GM23338 (cell line): ENCODE measurements around the gene DIPK1A. TPM values are rescaled to one million over a fixed set of nuclear protein-coding genes. Genes with fewer than 3 reads are reported as not detected.

Experiments
- ATAC-seq: fragments of 200-7000 bp; cut with Tn5 transposase; 3 replicates; pipeline ENCODE4 v1.9.1; 2020
- DNase-seq: peaks from one replicate; pipeline ENCODE4 v3.0.0-alpha.2; 2015; ENCODE audit warnings: low spot score
- H2AFZ ChIP-seq: fragments of 200-600 bp; sonication (generic); 2 replicates; pipeline ENCODE4 v1.8.0; 2016; ENCODE audit warnings: antibody characterized with exemption, mild to moderate bottlenecking, moderate library complexity
- H3F3A ChIP-seq: fragments of 200-600 bp; sonication (generic); replicated peaks from 2 replicates; pipeline ENCODE4 v1.8.0; 2017; ENCODE audit warnings: antibody characterized with exemption, mixed run types, low read depth
- H3K27ac ChIP-seq: fragments of 200-600 bp; sonication (generic); 2 replicates; pipeline ENCODE4 v1.6.1; 2016; ENCODE audit warnings: low read depth
- H3K27me3 ChIP-seq: fragments of 200-600 bp; sonication (generic); 2 replicates; pipeline ENCODE4 v1.8.0; 2016; ENCODE audit warnings: mild to moderate bottlenecking, mixed run types, moderate library complexity; ENCODE audit not compliant: insufficient read depth
- H3K36me3 ChIP-seq: fragments of 200-600 bp; sonication (generic); 2 replicates; pipeline ENCODE4 v1.8.0; 2016; ENCODE audit warnings: mild to moderate bottlenecking; ENCODE audit not compliant: insufficient read depth
- H3K4me1 ChIP-seq: fragments of 200-600 bp; sonication (generic); 2 replicates; pipeline ENCODE4 v1.8.0; 2016; ENCODE audit warnings: mild to moderate bottlenecking, moderate library complexity; ENCODE audit not compliant: insufficient read depth
- H3K4me2 ChIP-seq: fragments of 200-600 bp; sonication (generic); 2 replicates; pipeline ENCODE4 v1.7.1; 2017; ENCODE audit warnings: mixed run types
- H3K4me3 ChIP-seq: fragments of 200-600 bp; sonication (generic); 2 replicates; pipeline ENCODE4 v1.6.1; 2016; ENCODE audit warnings: mixed run types
- H3K79me2 ChIP-seq: fragments of 200-600 bp; sonication (generic); replicated peaks from 2 replicates; pipeline ENCODE4 v1.8.0; 2017; ENCODE audit warnings: mild to moderate bottlenecking; ENCODE audit not compliant: insufficient read depth
- H3K9me2 ChIP-seq: fragments of 200-600 bp; sonication (generic); 2 replicates; pipeline ENCODE4 v1.8.0; 2017; ENCODE audit not compliant: insufficient read depth
- H4K20me1 ChIP-seq: fragments of 200-600 bp; sonication (generic); replicated peaks from 2 replicates; pipeline ENCODE4 v1.8.0; 2017; ENCODE audit warnings: mild to moderate bottlenecking; ENCODE audit not compliant: insufficient read depth
- H3K27ac Mint-ChIP-seq: 2 replicates; pipeline ENCODE4 v1.8.0; 2020; ENCODE audit warnings: inconsistent platforms, mild to moderate bottlenecking, moderate library complexity, mixed read lengths
- H3K27me3 Mint-ChIP-seq: 3 replicates; pipeline ENCODE4 v1.8.0; 2022; ENCODE audit warnings: low read depth, mild to moderate bottlenecking, moderate library complexity, mixed read lengths, inconsistent platforms; ENCODE audit not compliant: insufficient read depth, poor library complexity
- H3K36me3 Mint-ChIP-seq: 3 replicates; pipeline ENCODE4 v1.8.0; 2021; ENCODE audit warnings: low read depth, mild to moderate bottlenecking, inconsistent platforms, moderate library complexity, mixed read lengths
- H3K4me1 Mint-ChIP-seq: 3 replicates; pipeline ENCODE4 v1.8.0; 2020; ENCODE audit warnings: mild to moderate bottlenecking, inconsistent platforms, mixed read lengths
- H3K4me3 Mint-ChIP-seq: 3 replicates; pipeline ENCODE4 v1.8.0; 2021; ENCODE audit warnings: moderate library complexity, mild to moderate bottlenecking, inconsistent platforms, mixed read lengths
- H3K9me3 Mint-ChIP-seq: 3 replicates; pipeline ENCODE4 v1.8.0; 2020; ENCODE audit warnings: moderate library complexity, mild to moderate bottlenecking, inconsistent platforms, mixed read lengths
- CREB1 ChIP-seq: fragments of 250-450 bp; sonication (Bioruptor Pico); IDR thresholded peaks from 2 replicates; pipeline ENCODE4 v1.5.0; 2020; ENCODE audit warnings: low read depth, mild to moderate bottlenecking, moderate library complexity
- CTCF ChIP-seq, 2 experiments: fragments of 200-600 bp in 1 of 2; sonication (generic) in 1 of 2; conservative IDR thresholded peaks; 2 replicates each; pipeline versions ENCODE4 v1.5.1 to v1.6.1; 2016 to 2017; ENCODE audit warnings: antibody characterized with exemption in 2 of 2, low read depth in 2 of 2, mild to moderate bottlenecking in 2 of 2, moderate library complexity in 1 of 2
- EZH2 ChIP-seq: fragments of 200-600 bp; sonication (generic); IDR thresholded peaks from one replicate; pipeline ENCODE4 v1.8.0; 2017; ENCODE audit warnings: antibody characterized with exemption, mild to moderate bottlenecking, low read depth; ENCODE audit not compliant: unreplicated experiment
- EZH2phosphoT487 ChIP-seq: fragments of 200-600 bp; sonication (generic); IDR thresholded peaks from one replicate; pipeline ENCODE4 v1.8.1; 2018; ENCODE audit warnings: antibody characterized with exemption; ENCODE audit not compliant: unreplicated experiment
- JUNB ChIP-seq: IDR thresholded peaks from one replicate; pipeline ENCODE4 v1.6.1; 2016; ENCODE audit warnings: antibody characterized with exemption; ENCODE audit not compliant: unreplicated experiment
- NANOG ChIP-seq: IDR thresholded peaks from 2 replicates; pipeline ENCODE4 v1.6.1; 2016; ENCODE audit warnings: antibody characterized with exemption, borderline replicate concordance
- POLR2AphosphoS5 ChIP-seq: IDR thresholded peaks from 2 replicates; pipeline ENCODE4 v1.6.1; 2016; ENCODE audit warnings: antibody characterized with exemption, low read depth
- REST ChIP-seq: IDR thresholded peaks from one replicate; pipeline ENCODE4 v1.6.1; 2018; ENCODE audit warnings: antibody characterized with exemption; ENCODE audit not compliant: unreplicated experiment
- STAT1 ChIP-seq: IDR thresholded peaks from one replicate; pipeline ENCODE4 v1.6.1; 2016; ENCODE audit warnings: antibody characterized with exemption; ENCODE audit not compliant: unreplicated experiment
- ZNF114 ChIP-seq: fragments of 250-450 bp; sonication (Bioruptor Pico); IDR thresholded peaks from 2 replicates; pipeline ENCODE4 v1.5.0; 2020; ENCODE audit warnings: mild to moderate bottlenecking, moderate library complexity
- ZNF331 ChIP-seq: fragments of 250-450 bp; sonication (Bioruptor Pico); IDR thresholded peaks from 2 replicates; pipeline ENCODE4 v1.5.0; 2020; ENCODE audit warnings: low read depth, mild to moderate bottlenecking, moderate library complexity
- ZNF462 ChIP-seq: fragments of 250-450 bp; sonication (Bioruptor Pico); IDR thresholded peaks from 2 replicates; pipeline ENCODE4 v1.5.0; 2020; ENCODE audit warnings: mild to moderate bottlenecking, moderate library complexity
- polyA plus RNA-seq: library from polyadenylated mRNA; unstranded; fragments of >200 nt; fragmentation: Nextera tagmentation; extraction: Ambion mirVana; gene quantifications from 2 replicates; pipeline ENCODE4 v1.2.1, GENCODE V29; 2016
- total RNA-seq: library from RNA; depleted of rRNA; stranded (reverse); fragments of >200 nt; shearing (Covaris generic); gene quantifications from 2 replicates; pipeline ENCODE4 v1.2.3, GENCODE V29; 2014
- TF ChIP-seq, protein P1 (sequence below): IDR thresholded peaks from 2 replicates; pipeline ENCODE4 v1.6.1; 2016; ENCODE audit warnings: antibody characterized with exemption

The DIPK1A gene
- total and polyA plus RNA-seq, 2 experiments from 2014 or later, result 4.8 to 6.1 TPM

DNA sequence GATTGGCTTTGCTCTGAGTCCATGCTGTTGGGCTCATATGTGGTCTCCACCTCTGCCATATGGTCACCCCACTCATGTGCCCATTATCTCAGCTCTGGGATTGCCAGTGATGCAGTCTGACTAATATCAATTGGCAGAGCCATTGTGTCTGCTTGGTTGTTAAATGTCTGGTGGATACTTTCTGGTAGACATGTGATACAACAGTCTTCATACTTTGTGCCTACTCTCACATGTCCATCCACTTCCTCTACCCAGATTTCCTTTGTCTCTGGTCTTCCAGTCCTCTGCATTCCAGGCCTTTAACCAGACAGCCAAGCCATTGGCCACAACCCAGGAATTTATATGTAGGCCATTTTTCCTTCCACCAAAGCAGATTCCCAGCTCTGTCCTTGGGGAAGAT, 30.8 kb upstream of the DIPK1A start:
- H3K9me2 ChIP-seq, result no peaks in the 10 kb centered on the region
- no peak for DNase-seq
- H3K4me2 ChIP-seq, result no peak overlapping the region
- no peaks in the 10 kb centered on the region for H3K27me3 ChIP-seq
- H3K79me2 ChIP-seq, result no peaks in the 10 kb centered on the region
- Mint-ChIP-seq H3K27me3 (peaks cover 3% of the 10 kb centered on the region), H3K9me3 (no peaks in the 10 kb centered on the region), H3K27ac (no peak overlapping the region), H3K36me3 (no peaks in the 10 kb centered on the region), H3K4me3 (no peak overlapping the region), H3K4me1 (peaks cover 3% of the 10 kb centered on the region; the same call in 2 of the 3 replicates)
- no peak overlapping the region for H3K27ac ChIP-seq
- no peaks in the 10 kb centered on the region; the same call in 1 of the 2 replicates for H4K20me1 ChIP-seq
- no peak overlapping the region for H2AFZ ChIP-seq
- no peaks in the 10 kb centered on the region for H3K36me3 ChIP-seq
- no peak for ATAC-seq
- H3K4me3 ChIP-seq, result no peak overlapping the region
- H3F3A ChIP-seq, result no peaks in the 10 kb centered on the region
- TF ChIP-seq POLR2AphosphoS5, result no peak
- no peak for TF ChIP-seq NANOG
- TF ChIP-seq STAT1, result no peak
- no peak for TF ChIP-seq JUNB
- no peak for TF ChIP-seq ZNF462
- no peak for TF ChIP-seq EZH2phosphoT487
- no peak for TF ChIP-seq ZNF331 (CRISPR knock-in tag)
- TF ChIP-seq EZH2, result no peak
- TF ChIP-seq REST, result no peak
- TF ChIP-seq, protein P1, sequence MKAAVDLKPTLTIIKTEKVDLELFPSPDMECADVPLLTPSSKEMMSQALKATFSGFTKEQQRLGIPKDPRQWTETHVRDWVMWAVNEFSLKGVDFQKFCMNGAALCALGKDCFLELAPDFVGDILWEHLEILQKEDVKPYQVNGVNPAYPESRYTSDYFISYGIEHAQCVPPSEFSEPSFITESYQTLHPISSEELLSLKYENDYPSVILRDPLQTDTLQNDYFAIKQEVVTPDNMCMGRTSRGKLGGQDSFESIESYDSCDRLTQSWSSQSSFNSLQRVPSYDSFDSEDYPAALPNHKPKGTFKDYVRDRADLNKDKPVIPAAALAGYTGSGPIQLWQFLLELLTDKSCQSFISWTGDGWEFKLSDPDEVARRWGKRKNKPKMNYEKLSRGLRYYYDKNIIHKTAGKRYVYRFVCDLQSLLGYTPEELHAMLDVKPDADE, result no peak
- TF ChIP-seq ZNF114 (CRISPR knock-in tag), result no peak
- no peak for TF ChIP-seq CTCF (conservative IDR thresholded peaks at IDR 0.05; ENCODE audit: low read depth in 2 of 2)
- TF ChIP-seq CREB1 (CRISPR knock-in tag), result no peak
- H3K4me1 ChIP-seq, result no peaks in the 10 kb centered on the region
